Stimulated activated CD4-positive, alpha-beta T cell treated with anti-CD3 and anti-CD28 coated beads, Interleukin-15, amount 100 ng/mL, for 1 hour (primary cell): ENCODE measurements around the gene PPP4R4.

Source experiments
- DNase-seq, 2 donors: peaks; one replicate each; pipeline ENCODE4 v3.0.0-alpha.2; 2020; ENCODE audit warnings: low read depth in 1 of 2, low spot score in 1 of 2

PPP4R4 gene

GRCh38 chr14:94305620-94306019, 131.5 kb downstream of the PPP4R4 start:
- DNase-seq = no peak

- no peak for DNase-seq
Observed at GRCh38 chr14:94306047-94306978, 132.2 kb downstream of the PPP4R4 start.

- no peak for DNase-seq
Observed at GRCh38 chr14:94307410-94307992, 133.4 kb downstream of the PPP4R4 start.

- DNase-seq = no peak
Observed at GRCh38 chr14:94309721-94310120, 135.6 kb downstream of the PPP4R4 start.

- DNase-seq = no peak
Observed at GRCh38 chr14:94310248-94310647, 136.1 kb downstream of the PPP4R4 start.

GRCh38 chr14:94312481-94313246, 138.5 kb downstream of the PPP4R4 start:
- DNase-seq = no peak

- no peak for DNase-seq
Observed at GRCh38 chr14:94313991-94314655, 140.0 kb downstream of the PPP4R4 start.

- DNase-seq = no peak
Observed at GRCh38 chr14:94314890-94315289, 140.8 kb downstream of the PPP4R4 start.

- no peak for DNase-seq
Observed at GRCh38 chr14:94316692-94317091, 142.6 kb downstream of the PPP4R4 start.

- DNase-seq = no peak
Observed at GRCh38 chr14:94317259-94317658, 143.1 kb downstream of the PPP4R4 start.

GRCh38 chr14:94320243-94320642, 146.1 kb downstream of the PPP4R4 start:
- no peak for DNase-seq

- DNase-seq = no peak
Observed at GRCh38 chr14:94321421-94322271, 147.5 kb downstream of the PPP4R4 start.

- no peak for DNase-seq
Observed at GRCh38 chr14:94322648-94323570, 148.8 kb downstream of the PPP4R4 start, which contains the start of gene SERPINA6. TSS of gene SERPINA6 (minus strand) at chr14:94323336. CDS start at chr14:94314648, 8,688 bp downstream.

- no peak for DNase-seq
Observed at GRCh38 chr14:94328196-94328595, 154.1 kb downstream of the PPP4R4 start.
